NCI-H2196 treated with DMSO at 0.1 percent for 48 hours (cell line): ENCODE results near the gene MAB21L4.

Experiments used
- DNase-seq: peaks from one replicate; lab custom pipeline; 2025; ENCODE audit not compliant: unreplicated experiment; lab: John Stamatoyannopoulos, UW

The MAB21L4 gene

DNA sequence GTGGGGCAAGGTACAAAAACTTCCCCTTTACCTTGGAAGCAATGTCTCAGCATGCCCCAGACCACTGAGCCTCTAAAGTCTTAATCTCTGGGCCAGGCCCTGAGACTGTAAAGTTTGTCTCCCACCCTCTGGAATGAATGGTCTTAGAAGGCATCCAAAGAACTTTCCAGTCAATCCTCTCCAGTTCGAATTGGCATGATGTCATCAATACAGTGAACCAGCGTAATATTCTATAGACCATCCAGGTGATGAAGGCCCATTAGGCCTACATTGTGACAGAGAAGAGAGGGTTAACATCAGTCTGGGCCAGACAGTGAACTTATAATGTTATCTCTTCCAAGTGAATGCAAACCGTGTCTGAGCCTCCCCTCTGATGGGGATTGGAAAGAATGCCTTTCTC lies 11.2 kb downstream of the MAB21L4 start:
- no peak for DNase-seq

GRCh38 chr2:240884221-240884620 lies 11.7 kb downstream of the MAB21L4 start:
- no peak for DNase-seq

GRCh38 chr2:240881913-240882312 lies 14.0 kb downstream of the MAB21L4 start:
- DNase-seq = peak; percentile 23

GRCh38 chr2:240879105-240879504 lies 16.9 kb downstream of the MAB21L4 start:
- DNase-seq = no peak

- DNase-seq = no peak
Observed at GRCh38 chr2:240878341-240878936, 17.5 kb downstream of the MAB21L4 start.

DNA sequence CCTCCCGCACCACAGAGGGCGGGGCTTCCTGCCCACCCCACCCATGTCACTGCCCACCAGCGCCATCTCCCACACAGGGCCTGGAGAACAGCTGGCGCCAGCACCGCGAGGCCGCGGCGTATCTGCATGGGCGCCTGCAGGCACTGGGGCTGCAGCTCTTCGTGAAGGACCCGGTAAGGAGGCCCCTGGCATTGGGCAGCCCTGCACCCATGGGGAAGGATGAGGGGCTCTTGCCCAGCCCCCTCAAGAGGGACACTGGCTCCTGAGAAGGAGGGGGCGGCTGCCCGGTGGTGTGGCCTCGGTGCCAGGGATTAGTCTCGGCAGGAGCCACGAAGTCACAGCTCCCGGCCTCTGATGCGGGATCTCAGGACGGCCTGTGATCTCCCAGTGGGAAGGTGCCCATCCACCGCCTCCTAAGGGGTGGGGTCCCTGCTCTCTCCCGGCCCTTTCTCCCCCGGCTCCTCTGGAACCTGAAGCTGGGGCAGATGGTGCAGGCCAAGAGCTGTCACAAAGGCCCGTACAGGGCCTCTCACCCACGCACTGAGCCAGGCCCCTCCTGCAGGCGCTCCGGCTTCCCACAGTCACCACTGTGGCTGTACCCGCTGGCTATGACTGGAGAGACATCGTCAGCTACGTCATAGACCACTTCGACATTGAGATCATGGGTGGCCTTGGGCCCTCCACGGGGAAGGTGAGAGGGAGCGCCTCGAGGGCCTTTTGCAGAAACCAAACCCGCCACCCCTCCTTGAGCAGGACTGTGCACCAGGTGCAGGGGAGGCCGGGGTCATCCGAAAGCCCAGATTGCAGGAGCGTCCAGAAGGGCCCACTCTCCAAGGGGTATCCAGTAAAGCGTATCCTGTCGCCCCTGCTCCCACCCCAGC lies 18.3 kb downstream of the MAB21L4 start:
- DNase-seq = no peak

DNA sequence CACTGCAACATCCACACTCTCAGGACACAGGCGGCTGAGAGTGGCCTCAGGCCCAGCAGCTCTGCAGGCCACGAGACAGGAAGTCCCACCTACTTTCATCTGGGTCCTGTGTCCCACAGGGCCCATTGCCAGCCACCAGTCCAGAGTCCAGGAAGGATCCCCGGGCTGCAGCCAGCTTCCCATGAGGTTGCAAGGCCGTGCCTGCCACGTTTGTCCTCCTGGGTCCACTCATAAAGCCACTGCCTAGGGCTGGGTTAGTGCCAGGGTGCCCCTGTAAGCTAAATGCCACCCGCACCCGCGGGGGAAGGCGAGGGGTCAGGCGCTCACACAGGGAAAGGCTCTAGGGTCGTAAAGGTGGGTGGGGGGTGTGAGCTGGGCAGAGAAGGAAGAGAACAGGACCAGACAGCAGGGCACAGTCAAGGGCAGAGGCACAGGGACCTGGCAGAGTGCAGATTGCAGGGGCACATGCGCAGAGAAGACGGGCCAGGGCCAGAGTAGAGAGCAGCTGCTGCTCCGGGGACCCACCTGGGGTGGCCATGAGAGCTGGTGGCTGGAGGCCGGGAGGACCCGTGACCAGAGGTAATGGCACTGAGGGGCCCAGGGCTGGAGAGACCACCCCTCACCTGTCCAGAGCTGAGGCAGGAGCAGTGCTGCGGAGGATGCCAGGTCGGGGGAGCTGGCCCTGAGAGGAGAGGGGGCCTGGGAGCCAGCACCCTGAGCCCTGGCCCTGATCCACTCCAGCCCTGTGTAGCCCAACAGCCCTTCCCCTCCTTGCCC lies 19.3 kb downstream of the MAB21L4 start:
- DNase-seq = no peak

DNA sequence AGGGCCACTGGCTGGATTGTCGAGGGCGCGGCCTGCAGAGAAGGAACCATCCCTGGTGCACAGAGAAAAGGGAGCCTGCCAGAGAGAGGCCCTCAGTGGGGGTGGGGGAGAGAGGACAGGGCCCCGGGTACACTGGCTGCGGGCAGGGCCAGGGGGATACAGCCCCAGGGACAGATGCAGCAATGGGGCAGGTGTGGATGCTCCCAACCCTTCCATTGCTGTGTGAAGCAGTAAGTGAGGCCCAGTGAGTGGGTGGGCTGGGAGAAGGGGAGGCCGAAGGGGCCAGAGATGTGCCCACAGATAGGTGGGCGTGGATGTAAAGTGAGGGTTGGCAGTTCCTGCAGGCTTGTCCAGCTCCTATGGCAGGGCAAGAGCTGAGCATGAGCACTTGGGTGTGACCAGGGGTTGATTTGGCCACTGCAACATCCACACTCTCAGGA lies 19.9 kb downstream of the MAB21L4 start:
- no peak for DNase-seq

DNA sequence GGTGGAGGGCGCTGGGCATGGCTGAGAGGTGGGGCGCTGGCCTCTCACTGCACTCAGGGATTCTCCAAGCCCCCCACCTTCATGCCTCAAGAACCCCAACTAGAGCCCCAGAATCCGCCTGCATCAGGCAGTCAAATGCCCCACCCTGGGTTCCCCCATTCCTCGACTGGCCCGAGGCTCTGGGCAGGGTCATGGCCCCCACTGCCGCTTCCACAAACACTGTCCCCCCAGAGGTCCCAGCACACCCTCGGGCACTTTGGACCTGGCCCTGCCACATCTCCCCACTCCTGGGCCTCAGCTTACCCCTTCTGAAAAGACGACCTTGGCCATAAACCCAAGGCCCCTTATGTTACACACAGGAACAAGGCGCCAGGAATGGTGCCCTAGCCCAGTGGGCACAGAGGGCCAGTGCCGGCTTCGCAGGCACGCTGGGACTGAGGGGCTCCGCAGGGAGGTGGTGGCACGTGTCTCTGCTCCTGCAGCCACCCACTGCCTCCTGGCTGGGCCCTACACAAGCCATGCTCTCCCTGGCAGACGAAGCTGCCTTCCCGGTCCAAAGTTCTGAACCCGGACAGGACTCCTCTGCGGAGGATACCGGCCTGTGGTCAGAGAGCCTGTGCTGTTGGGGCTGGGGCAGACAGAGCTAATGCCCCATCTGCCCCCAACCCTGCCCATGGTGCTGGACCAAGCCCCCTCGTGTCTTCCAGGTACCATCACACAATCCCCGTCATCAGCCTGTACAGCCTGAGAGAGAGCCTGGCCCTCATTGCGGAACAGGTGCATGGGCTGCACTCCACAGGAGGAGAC lies 20.5 kb downstream of the MAB21L4 start:
- DNase-seq = no peak

DNA sequence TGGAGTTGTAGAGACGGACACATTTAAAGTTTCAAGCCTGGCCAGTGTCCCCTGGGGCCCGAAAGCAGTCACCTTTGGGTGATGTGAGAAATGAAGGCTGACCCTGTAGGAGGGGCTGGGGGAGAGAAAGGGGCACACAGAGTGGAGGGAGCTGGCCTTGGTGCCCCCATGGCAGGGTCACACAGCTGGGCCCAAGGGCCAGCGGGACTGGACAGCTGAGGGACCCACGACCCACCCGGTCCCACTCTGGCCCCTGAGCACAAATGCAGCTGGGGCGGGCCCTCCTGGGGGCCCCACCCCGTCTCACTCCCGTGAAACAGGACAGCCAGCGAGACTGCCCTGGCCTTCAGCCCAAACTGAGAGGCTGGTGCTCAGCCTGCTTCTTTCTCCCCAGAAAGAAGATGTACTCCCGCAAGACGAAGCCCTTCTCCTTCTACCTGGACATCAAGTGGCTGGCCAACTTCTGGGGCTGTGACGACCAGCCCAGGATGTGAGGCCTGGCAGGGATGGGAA lies 21.2 kb downstream of the MAB21L4 start:
- no peak for DNase-seq

- DNase-seq = no peak
Observed at GRCh38 chr2:240873805-240874714, 21.9 kb downstream of the MAB21L4 start.

DNA sequence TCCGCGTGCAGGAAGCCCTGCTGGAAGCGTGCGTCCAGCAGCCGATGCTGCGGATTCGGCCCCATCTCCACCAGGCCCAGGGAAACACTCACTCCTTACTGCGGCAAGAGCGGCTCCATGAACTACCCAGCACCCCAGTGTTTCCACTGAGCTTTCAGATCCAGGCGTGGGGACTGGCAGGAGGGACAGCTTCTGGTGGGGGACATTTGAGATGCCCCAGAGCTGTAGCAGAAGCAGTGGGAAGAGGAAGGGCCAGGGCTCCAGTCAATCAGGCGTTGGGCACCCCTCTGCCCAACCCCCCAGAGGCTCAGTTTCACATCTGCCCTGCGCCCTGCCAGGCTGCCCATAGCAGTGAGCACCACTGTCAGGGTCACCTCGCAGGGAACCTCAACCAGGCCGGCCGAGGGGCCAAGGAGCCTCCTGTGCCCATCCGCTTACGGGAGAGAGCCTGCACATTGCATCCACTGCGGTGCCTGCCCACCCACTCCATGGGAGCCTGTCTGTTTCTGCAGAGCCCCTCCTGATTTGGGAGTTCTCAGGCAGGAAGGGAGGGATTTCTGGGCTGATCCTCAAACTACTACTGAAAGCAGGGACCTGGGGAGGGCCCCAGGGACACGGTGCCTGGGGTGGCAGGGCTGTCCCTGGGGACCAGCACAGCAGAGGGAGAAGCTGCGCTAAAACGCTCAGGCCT lies 22.7 kb downstream of the MAB21L4 start:
- DNase-seq = no peak

GRCh38 chr2:240872317-240873097 lies 23.4 kb downstream of the MAB21L4 start:
- no peak for DNase-seq

- no peak for DNase-seq
Observed at GRCh38 chr2:240871071-240871958, 24.6 kb downstream of the MAB21L4 start.

DNA sequence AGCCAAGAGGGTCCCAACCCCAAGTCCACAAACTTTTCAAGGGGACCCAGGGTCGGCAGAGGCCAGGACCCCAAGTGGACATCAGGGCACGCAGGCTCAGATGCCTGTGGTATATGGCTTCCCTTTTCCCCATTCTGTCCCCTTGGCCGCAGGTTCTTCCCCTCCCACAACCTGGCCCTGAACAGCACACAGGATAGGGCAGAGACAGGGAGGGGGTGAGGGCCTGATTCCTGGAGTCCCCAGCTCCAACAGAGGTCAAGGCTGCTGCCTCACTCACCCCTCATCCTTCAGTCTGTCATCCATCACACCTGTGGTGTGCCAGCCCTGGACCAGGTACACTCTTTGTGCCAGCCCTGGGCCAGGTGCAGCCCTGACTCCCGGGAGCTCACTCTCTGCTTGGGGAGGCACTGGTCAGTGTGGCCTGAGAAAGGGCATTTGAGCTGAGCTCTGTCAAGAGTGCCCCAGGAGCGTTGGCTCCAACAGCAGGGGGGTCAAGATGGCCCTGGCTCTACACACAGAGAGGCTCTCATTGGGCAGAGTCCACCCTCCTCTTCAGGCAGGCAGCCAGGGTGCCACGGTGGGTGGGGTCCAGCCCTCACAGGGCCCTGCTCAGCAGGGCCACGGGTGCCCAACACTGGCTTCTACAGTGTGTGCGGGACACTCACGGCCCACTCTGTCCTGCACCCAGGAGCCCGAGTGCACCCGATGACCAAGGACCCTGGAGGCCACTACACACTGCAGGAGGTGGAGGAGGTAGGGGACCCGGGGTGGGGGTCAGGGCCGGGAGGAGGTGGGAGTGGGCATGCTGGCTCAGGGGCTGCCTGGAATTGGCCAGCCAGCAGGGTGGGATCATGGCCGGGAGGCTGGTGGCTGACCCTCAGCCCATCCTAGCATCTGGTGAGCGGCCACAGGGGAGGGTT lies 25.7 kb downstream of the MAB21L4 start:
- no peak for DNase-seq
